MCF 10A (cell line): ENCODE data around the gene C2orf49. TPM values are rescaled to one million over a fixed set of nuclear protein-coding genes. Genes with fewer than 3 reads are reported as not detected.

Source experiments
- BruUV-seq: library from RNA; stranded (reverse); fragments of 400-500 nt; replicated peaks from 2 replicates; lab custom pipeline; 2021; lab: Mats Ljungman, UMichigan
- CTCF ChIA-PET: fragments of 300-600 bp; sonication (Branson Sonifier 250); formaldehyde crosslinking; extraction: SDS; loops from one replicate; lab custom pipeline; 2021; ENCODE audit warnings: antibody characterized with exemption, inconsistent platforms; lab: Yijun Ruan, JAX
- POLR2A ChIA-PET: fragments of 300-600, 350-650 bp; sonication (Branson Sonifier 250); formaldehyde crosslinking; extraction: SDS; loops from one replicate; lab custom pipeline; 2020; ENCODE audit warnings: antibody characterized with exemption, inconsistent platforms; lab: Yijun Ruan, JAX
- DNase-seq: peaks from one replicate; pipeline ENCODE4 v3.0.0-alpha.2; 2018; ENCODE audit not compliant: unreplicated experiment
- H3K27ac Mint-ChIP-seq: one replicate; pipeline ENCODE4 v1.8.0; 2022; ENCODE audit warnings: mild to moderate bottlenecking, low read depth, mixed read lengths; ENCODE audit not compliant: unreplicated experiment
- H3K27me3 Mint-ChIP-seq: one replicate; pipeline ENCODE4 v1.8.0; 2022; ENCODE audit warnings: mixed read lengths; ENCODE audit not compliant: insufficient read depth, unreplicated experiment
- H3K36me3 Mint-ChIP-seq: one replicate; pipeline ENCODE4 v1.8.0; 2022; ENCODE audit warnings: mild to moderate bottlenecking, moderate library complexity, mixed read lengths; ENCODE audit not compliant: insufficient read depth, unreplicated experiment
- H3K4me1 Mint-ChIP-seq: one replicate; pipeline ENCODE4 v1.8.0; 2022; ENCODE audit warnings: mixed read lengths; ENCODE audit not compliant: insufficient read depth, unreplicated experiment
- H3K4me3 Mint-ChIP-seq: one replicate; pipeline ENCODE4 v1.8.0; 2022; ENCODE audit warnings: mild to moderate bottlenecking, moderate library complexity, mixed read lengths; ENCODE audit not compliant: unreplicated experiment
- H3K9me3 Mint-ChIP-seq: one replicate; pipeline ENCODE4 v1.8.0; 2022; ENCODE audit warnings: mixed read lengths; ENCODE audit not compliant: unreplicated experiment
- intact Hi-C: fragments of 100-400 bp; cut with micrococcal nuclease; formaldehyde crosslinking; loops from 2 replicates; pipeline ENCODE4 v1.14.1; 2022
- total RNA-seq: library from RNA; stranded (reverse); gene quantifications from 2 replicates; pipeline ENCODE4 v1.2.3, GENCODE V29; 2022
- TF ChIP-seq, protein P1 (sequence below): fragments of 200-600 bp; IDR thresholded peaks from one replicate; pipeline ENCODE4 v1.8.0; 2022; ENCODE audit warnings: antibody characterized with exemption, mild to moderate bottlenecking; ENCODE audit not compliant: unreplicated experiment

Gene C2orf49
- total RNA-seq, 1 experiment from 2014 or later, result 24.2 TPM

DNA sequence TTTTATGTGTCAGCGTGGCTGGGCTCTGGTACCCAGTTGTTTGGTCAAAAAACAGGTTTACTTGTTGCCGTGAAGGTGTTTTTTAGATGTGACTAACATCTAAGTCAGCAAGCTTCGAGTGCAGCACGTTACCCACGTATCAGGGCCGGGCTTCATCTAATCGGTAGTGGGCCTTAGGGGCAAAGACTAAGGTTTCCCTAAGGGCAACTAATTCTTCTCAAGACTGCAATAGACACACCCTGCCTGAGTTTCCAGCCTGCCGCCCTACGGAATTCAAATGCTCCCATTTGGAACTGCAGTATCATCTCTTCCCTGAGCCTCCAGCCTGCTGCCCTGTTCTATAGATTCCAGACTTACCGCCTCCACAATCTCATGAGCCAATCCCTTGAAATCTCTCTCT, 33.8 kb downstream of the C2orf49 start:
- POLR2A ChIA-PET, result interaction anchor here (0.7 to 1.4 kb wide), 2 partner anchors 40 to 150 kb away, joined by 3 to 4 read pairs; no protein-coding TSS in a partner anchor
- Mint-ChIP-seq H3K27ac (no peak overlapping the region), H3K9me3 (no peaks in the 10 kb centered on the region), H3K4me1 (no peaks in the 10 kb centered on the region), H3K36me3 (peaks cover 98% of the 10 kb centered on the region), H3K4me3 (no peak overlapping the region), H3K27me3 (no peaks in the 10 kb centered on the region)
- intact Hi-C loops, result no loop called here
- DNase-seq, result no peak
- TSS peak; percentile 3 for BruUV-seq
- CTCF ChIA-PET, result interaction anchor here (1.0 to 2.5 kb wide), 4 partner anchors 149 to 176 kb away, joined by 3 to 12 read pairs (median 4); no protein-coding TSS in a partner anchor
- TF ChIP-seq, protein P1, sequence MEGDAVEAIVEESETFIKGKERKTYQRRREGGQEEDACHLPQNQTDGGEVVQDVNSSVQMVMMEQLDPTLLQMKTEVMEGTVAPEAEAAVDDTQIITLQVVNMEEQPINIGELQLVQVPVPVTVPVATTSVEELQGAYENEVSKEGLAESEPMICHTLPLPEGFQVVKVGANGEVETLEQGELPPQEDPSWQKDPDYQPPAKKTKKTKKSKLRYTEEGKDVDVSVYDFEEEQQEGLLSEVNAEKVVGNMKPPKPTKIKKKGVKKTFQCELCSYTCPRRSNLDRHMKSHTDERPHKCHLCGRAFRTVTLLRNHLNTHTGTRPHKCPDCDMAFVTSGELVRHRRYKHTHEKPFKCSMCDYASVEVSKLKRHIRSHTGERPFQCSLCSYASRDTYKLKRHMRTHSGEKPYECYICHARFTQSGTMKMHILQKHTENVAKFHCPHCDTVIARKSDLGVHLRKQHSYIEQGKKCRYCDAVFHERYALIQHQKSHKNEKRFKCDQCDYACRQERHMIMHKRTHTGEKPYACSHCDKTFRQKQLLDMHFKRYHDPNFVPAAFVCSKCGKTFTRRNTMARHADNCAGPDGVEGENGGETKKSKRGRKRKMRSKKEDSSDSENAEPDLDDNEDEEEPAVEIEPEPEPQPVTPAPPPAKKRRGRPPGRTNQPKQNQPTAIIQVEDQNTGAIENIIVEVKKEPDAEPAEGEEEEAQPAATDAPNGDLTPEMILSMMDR, result no peak

DNA sequence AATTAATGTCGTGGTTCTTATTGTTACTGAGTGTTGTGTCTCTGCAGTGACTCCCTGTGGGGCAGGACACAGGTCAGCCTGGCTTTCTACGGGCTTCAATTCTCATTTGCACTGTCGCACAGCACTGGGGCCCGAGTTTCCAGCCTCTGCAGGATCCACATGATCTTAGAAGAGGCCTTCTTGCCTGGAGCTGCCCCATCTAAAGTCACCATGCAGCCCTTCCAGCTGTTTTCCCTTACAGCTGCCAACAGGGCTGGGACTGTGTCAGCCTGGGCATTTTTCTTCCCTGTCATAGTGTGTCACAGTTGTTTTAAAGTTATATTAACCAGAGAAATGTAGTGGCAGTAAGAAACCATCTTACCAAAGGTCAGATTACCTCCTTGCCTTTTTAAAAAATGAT, 34.5 kb downstream of the C2orf49 start:
- Mint-ChIP-seq H3K27ac (no peak overlapping the region), H3K4me1 (no peaks in the 10 kb centered on the region), H3K36me3 (peaks cover 98% of the 10 kb centered on the region), H3K27me3 (no peaks in the 10 kb centered on the region), H3K4me3 (no peak overlapping the region), H3K9me3 (no peaks in the 10 kb centered on the region)
- DNase-seq, result no peak
- no TSS peak for BruUV-seq
- TF ChIP-seq, protein P1, result no peak
- ChIA-PET CTCF (interaction anchor here (0.6 to 2.5 kb wide), 6 partner anchors 12 to 703 kb away, joined by 3 to 12 read pairs (median 4); no protein-coding TSS in a partner anchor), POLR2A (interaction anchor here (1.3 to 1.4 kb wide), 2 partner anchors 32 to 149 kb away, joined by 3 to 4 read pairs; no protein-coding TSS in a partner anchor)
- intact Hi-C loops, result no loop called here

DNA sequence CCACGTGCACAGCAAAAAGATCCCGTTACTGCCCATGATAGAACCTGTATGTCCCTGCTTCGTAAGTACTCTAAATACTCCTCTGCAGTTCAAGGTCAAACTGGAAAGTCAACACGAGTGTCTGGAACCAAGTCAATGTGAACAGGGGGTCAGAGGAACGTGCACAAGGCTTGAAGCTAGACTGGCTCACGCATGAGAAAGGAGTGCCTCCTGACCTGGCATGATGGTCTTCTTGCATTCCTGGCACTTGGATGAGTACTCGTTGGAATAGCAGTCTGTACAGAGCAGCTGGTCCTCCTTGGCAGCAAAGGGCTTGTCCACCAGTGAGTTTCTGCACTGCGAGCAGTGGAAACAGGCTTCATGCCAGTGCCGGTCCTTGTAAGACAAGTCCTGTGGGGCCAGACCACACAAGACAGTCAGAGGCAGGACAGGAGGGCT, 36.0 kb downstream of the C2orf49 start:
- no peaks in the 10 kb centered on the region for H3K9me3 Mint-ChIP-seq

DNA sequence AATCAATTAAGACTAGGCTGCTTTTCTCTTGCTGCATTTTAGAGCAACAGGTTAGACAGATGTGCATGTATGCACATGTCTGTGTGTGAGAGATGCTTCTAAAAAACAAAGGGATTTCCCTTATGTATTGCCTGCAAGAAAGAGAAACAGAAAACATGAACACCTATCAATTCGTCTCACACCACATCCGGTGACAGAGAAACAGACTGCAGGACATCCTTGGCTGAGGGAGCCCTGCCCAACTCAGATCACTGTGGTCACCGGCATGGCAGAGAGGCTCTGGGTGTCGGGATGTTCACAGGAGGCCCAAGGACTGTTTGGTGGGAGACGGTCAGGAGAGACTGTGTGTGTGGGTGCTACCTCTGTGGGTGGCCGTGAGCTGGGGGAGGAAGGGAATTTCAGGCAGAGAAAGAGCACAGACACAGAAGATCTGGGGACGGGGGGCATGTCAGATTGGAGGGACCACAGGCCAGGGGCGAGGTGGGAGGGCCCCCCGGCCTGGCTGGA, 36.6 kb downstream of the C2orf49 start:
- no peak for DNase-seq
- TF ChIP-seq, protein P1, result no peak
- Mint-ChIP-seq H3K27ac (peak overlapping the region; percentile 42), H3K9me3 (no peaks in the 10 kb centered on the region), H3K4me3 (no peak overlapping the region), H3K36me3 (peaks cover 96% of the 10 kb centered on the region), H3K4me1 (peaks cover 4% of the 10 kb centered on the region), H3K27me3 (no peaks in the 10 kb centered on the region)
- POLR2A ChIA-PET, result interaction anchor here (2.4 kb wide), 1 partner anchor 10 kb away, joined by 8 read pairs; no protein-coding TSS in a partner anchor
- CTCF ChIA-PET, result interaction anchor here (1.4 kb wide), 1 partner anchor 22 kb away, joined by 3 read pairs; no protein-coding TSS in a partner anchor
- intact Hi-C loops, result no loop called here
- BruUV-seq, result no TSS peak

More for the DNA sequence above, 36.0 kb downstream of the C2orf49 start:
- ChIA-PET CTCF (interaction anchor here (1.4 kb wide), 1 partner anchor 23 kb away, joined by 3 read pairs; no protein-coding TSS in a partner anchor), POLR2A (no interaction called here)
- Mint-ChIP-seq H3K4me1 (peaks cover 4% of the 10 kb centered on the region), H3K4me3 (no peak overlapping the region), H3K27ac (no peak overlapping the region), H3K36me3 (peaks cover 96% of the 10 kb centered on the region), H3K27me3 (no peaks in the 10 kb centered on the region)
- intact Hi-C loops, result no loop called here
- TF ChIP-seq, protein P1, result no peak
- no TSS peak for BruUV-seq
- no peak for DNase-seq
